B cell (primary cell): ENCODE measurements around the gene CDK5RAP1. TPM values are rescaled to one million over a fixed set of nuclear protein-coding genes. Genes with fewer than 3 reads are reported as not detected.

ENCODE experiments used
- ATAC-seq: fragments of 200-7000 bp; cut with Tn5 transposase; one replicate; pipeline ENCODE4 v1.10.0; 2021; ENCODE audit warnings: low read depth, mild to moderate bottlenecking, moderate number of reproducible peaks, moderate library complexity
- CTCF ChIA-PET: fragments of 350-600 bp; sonication (Branson Sonifier 250); formaldehyde crosslinking; loops from one replicate; lab custom pipeline; 2021; ENCODE audit warnings: antibody characterized with exemption, inconsistent platforms; lab: Charles Lee
- POLR2A ChIA-PET: fragments of 350-600 bp; sonication (Branson Sonifier 250); formaldehyde crosslinking; loops from one replicate; lab custom pipeline; 2021; ENCODE audit warnings: antibody characterized with exemption; lab: Charles Lee
- DNase-seq: peaks from one replicate; pipeline ENCODE4 v3.0.0; 2013
- H2AFZ ChIP-seq: 2 replicates; pipeline ENCODE4 v1.6.1; 2012; ENCODE audit warnings: mild to moderate bottlenecking, low read depth, low read length; ENCODE audit not compliant: insufficient read depth, poor library complexity, severe bottlenecking
- H3K27ac ChIP-seq, 2 donors: 1 replicate in 1 of 2; 2 replicates in 1 of 2; pipeline ENCODE4 v1.5.1; 2012 to 2013; ENCODE audit warnings: low read length in 2 of 2, mild to moderate bottlenecking in 2 of 2, moderate library complexity in 1 of 2
- H3K27me3 ChIP-seq, 4 experiments: fragments of 200-600 bp in 1 of 4; sonication (generic) in 1 of 4; replicated peaks in 1 of 4; 1 replicate in 2 of 4; 2 replicates in 2 of 4; pipeline versions ENCODE4 v1.6.1 to v1.7.0; 2013 to 2016; ENCODE audit warnings: low read length in 3 of 4, mild to moderate bottlenecking in 2 of 4, mixed read lengths in 1 of 4, moderate library complexity in 1 of 4; ENCODE audit not compliant: insufficient read depth in 4 of 4, control insufficient read depth in 3 of 4; ENCODE audit errors: control extremely low read depth in 1 of 4
- H3K36me3 ChIP-seq, 2 experiments: replicated peaks in 1 of 2; 1 replicate in 1 of 2; 2 replicates in 1 of 2; pipeline versions ENCODE4 v1.6.1 to v1.7.1; 2013; ENCODE audit warnings: low read length in 1 of 2; ENCODE audit not compliant: insufficient read depth in 2 of 2, control insufficient read depth in 1 of 2; ENCODE audit errors: control extremely low read depth in 1 of 2, extremely low read depth in 1 of 2
- H3K4me1 ChIP-seq, 2 donors: fragments of 200-600 bp in 1 of 2; sonication (generic) in 1 of 2; 1 replicate in 1 of 2; 2 replicates in 1 of 2; pipeline versions ENCODE4 v1.5.1 to v1.6.1; 2013 to 2017; ENCODE audit warnings: low read length in 2 of 2; ENCODE audit not compliant: control insufficient read depth in 2 of 2, insufficient read depth in 2 of 2
- H3K4me2 ChIP-seq: replicated peaks from 2 replicates; pipeline ENCODE3; 2012; ENCODE audit warnings: mild to moderate bottlenecking, low read depth, low read length; ENCODE audit not compliant: poor library complexity, severe bottlenecking
- H3K4me3 ChIP-seq, 5 experiments: fragments of 200-600 bp in 1 of 5; sonication (generic) in 1 of 5; 1 replicate in 3 of 5; 2 replicates in 2 of 5; pipeline versions ENCODE4 v1.5.1 to v1.7.0; 2011 to 2016; ENCODE audit warnings: low read length in 4 of 5, mild to moderate bottlenecking in 4 of 5, low read depth in 2 of 5, control low read depth in 1 of 5, moderate library complexity in 1 of 5; ENCODE audit not compliant: insufficient read depth in 1 of 5; ENCODE audit errors: control extremely low read depth in 1 of 5, extremely low read depth in 1 of 5
- H3K79me2 ChIP-seq: fragments of 200-600 bp; sonication (generic); one replicate; pipeline ENCODE4 v1.6.0; 2016; ENCODE audit warnings: low read length; ENCODE audit not compliant: control insufficient read depth, insufficient read depth
- H3K9ac ChIP-seq: fragments of 200-600 bp; sonication (generic); 2 replicates; pipeline ENCODE4 v1.6.1; 2017; ENCODE audit warnings: mild to moderate bottlenecking, low read length, moderate library complexity
- H3K9me3 ChIP-seq, 3 donors: one replicate each; pipeline versions ENCODE4 v1.6.1 to v1.7.1; 2013; ENCODE audit warnings: low read length in 2 of 3; ENCODE audit not compliant: control insufficient read depth in 2 of 3, insufficient read depth in 1 of 3; ENCODE audit errors: control extremely low read depth in 1 of 3
- H4K20me1 ChIP-seq: 2 replicates; pipeline ENCODE4 v1.6.0; 2012; ENCODE audit warnings: mild to moderate bottlenecking, low read length; ENCODE audit not compliant: insufficient read depth, control insufficient read depth, poor library complexity, severe bottlenecking
- H3K27ac Mint-ChIP-seq: one replicate; pipeline ENCODE4 v1.8.0; 2021; ENCODE audit warnings: mixed read lengths
- H3K27me3 Mint-ChIP-seq: one replicate; pipeline ENCODE4 v1.8.0; 2021; ENCODE audit warnings: mixed read lengths
- H3K4me1 Mint-ChIP-seq: one replicate; pipeline ENCODE4 v1.8.0; 2021; ENCODE audit warnings: mixed read lengths
- H3K4me3 Mint-ChIP-seq: one replicate; pipeline ENCODE4 v1.8.0; 2021; ENCODE audit warnings: mixed read lengths
- H3K9me3 Mint-ChIP-seq: one replicate; pipeline ENCODE4 v1.8.0; 2022; ENCODE audit warnings: mixed read lengths; ENCODE audit not compliant: insufficient read depth
- EZH2 ChIP-seq: IDR thresholded peaks from 2 replicates; pipeline ENCODE4 v1.6.1; 2012; ENCODE audit warnings: borderline replicate concordance, low read depth, mild to moderate bottlenecking, moderate library complexity, low read length; ENCODE audit not compliant: insufficient read depth, poor library complexity, severe bottlenecking
- WGBS: methylation state at CpG from one replicate; pipeline ENCODE4 v1.1.5; 2013; ENCODE audit warnings: missing lambda C conversion rate; ENCODE audit not compliant: insufficient coverage; 5-methylcytosine and 5-hydroxymethylcytosine counted together
- intact Hi-C: fragments of 100-400 bp; cut with micrococcal nuclease; formaldehyde crosslinking; loops from one replicate; pipeline ENCODE4 v1.10.0; 2022
- polyA plus RNA-seq: library from polyadenylated mRNA; depleted of rRNA; stranded (reverse); fragments of >200 nt; gene quantifications from 2 replicates; pipeline ENCODE4 v1.2.3, GENCODE V29; 2012
- total RNA-seq, 2 donors: library from RNA; stranded (reverse); fragments of 120-200 nt in 1 of 2; gene quantifications; 1 replicate in 1 of 2; 2 replicates in 1 of 2; pipeline versions ENCODE4 v1.2.3 to v1.2.4, GENCODE V29; 2013 to 2022
- TF ChIP-seq, protein P1 (sequence below): fragments of 200-600 bp; IDR thresholded peaks from one replicate; pipeline ENCODE4 v1.8.0; 2022; ENCODE audit warnings: antibody characterized with exemption, mild to moderate bottlenecking

CDK5RAP1 gene
- total and polyA plus RNA-seq, 2 donors (not counting 1 experiment from before 2014, with no cell fraction given): 50.4 to 60.5 TPM

- H4K20me1 ChIP-seq: no peaks in the 10 kb centered on the region
- intact Hi-C loops: no loop called here
- H3K27me3 ChIP-seq: peaks cover 0 to 11% (median under 1%) of the 10 kb centered on the region in 4 experiments
- ChIA-PET CTCF (no interaction called here), POLR2A (no interaction called here)
- H3K27ac ChIP-seq: no peak overlapping the region
- DNase-seq (no peak), ATAC-seq (no peak)
- no peak overlapping the region for H2AFZ ChIP-seq
- TF ChIP-seq, protein P1, sequence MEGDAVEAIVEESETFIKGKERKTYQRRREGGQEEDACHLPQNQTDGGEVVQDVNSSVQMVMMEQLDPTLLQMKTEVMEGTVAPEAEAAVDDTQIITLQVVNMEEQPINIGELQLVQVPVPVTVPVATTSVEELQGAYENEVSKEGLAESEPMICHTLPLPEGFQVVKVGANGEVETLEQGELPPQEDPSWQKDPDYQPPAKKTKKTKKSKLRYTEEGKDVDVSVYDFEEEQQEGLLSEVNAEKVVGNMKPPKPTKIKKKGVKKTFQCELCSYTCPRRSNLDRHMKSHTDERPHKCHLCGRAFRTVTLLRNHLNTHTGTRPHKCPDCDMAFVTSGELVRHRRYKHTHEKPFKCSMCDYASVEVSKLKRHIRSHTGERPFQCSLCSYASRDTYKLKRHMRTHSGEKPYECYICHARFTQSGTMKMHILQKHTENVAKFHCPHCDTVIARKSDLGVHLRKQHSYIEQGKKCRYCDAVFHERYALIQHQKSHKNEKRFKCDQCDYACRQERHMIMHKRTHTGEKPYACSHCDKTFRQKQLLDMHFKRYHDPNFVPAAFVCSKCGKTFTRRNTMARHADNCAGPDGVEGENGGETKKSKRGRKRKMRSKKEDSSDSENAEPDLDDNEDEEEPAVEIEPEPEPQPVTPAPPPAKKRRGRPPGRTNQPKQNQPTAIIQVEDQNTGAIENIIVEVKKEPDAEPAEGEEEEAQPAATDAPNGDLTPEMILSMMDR: no peak
- no peak for TF ChIP-seq EZH2
- no peaks in the 10 kb centered on the region for H3K36me3 ChIP-seq
- H3K27me3 Mint-ChIP-seq: peaks cover 47% of the 10 kb centered on the region
- H3K27ac Mint-ChIP-seq: no peak overlapping the region
- H3K4me3 ChIP-seq: no peak overlapping the region
- 57% methylated on average over 8 of the region's 8 CpGs for WGBS
- H3K9me3 ChIP-seq: peaks cover 0 to 2% (median 0%) of the 10 kb centered on the region in 3 donors
- no peak overlapping the region for H3K9ac ChIP-seq
- H3K4me2 ChIP-seq: no peak overlapping the region
- no peaks in the 10 kb centered on the region for H3K4me1 ChIP-seq
- H3K79me2 ChIP-seq: no peaks in the 10 kb centered on the region
- no peak overlapping the region for H3K4me3 Mint-ChIP-seq
- no peaks in the 10 kb centered on the region for H3K4me1 Mint-ChIP-seq
- H3K9me3 Mint-ChIP-seq: no peaks in the 10 kb centered on the region
Observed at GRCh38 chr20:33323236-33323635, 78.1 kb downstream of the CDK5RAP1 start.

- ATAC-seq (no peak), DNase-seq (no peak)
- H3K9me3 ChIP-seq: peaks cover 0 to 2% (median 0%) of the 10 kb centered on the region in 3 donors
- H3K4me3 ChIP-seq: no peak overlapping the region
- no peaks in the 10 kb centered on the region for H3K79me2 ChIP-seq
- H3K27ac ChIP-seq: no peak overlapping the region
- peaks cover 51% of the 10 kb centered on the region for H3K27me3 Mint-ChIP-seq
- no peaks in the 10 kb centered on the region for H3K4me1 ChIP-seq
- H3K9me3 Mint-ChIP-seq: no peaks in the 10 kb centered on the region
- WGBS: no CpG with 5 or more reads among the region's 3 CpGs
- no peak overlapping the region for H3K9ac ChIP-seq
- H3K36me3 ChIP-seq: no peaks in the 10 kb centered on the region
- no peak overlapping the region for H3K27ac Mint-ChIP-seq
- intact Hi-C loops: no loop called here
- no peak overlapping the region for H3K4me2 ChIP-seq
- ChIA-PET POLR2A (no interaction called here), CTCF (no interaction called here)
- TF ChIP-seq EZH2: no peak
- TF ChIP-seq, protein P1: no peak
- no peak overlapping the region for H2AFZ ChIP-seq
- no peaks in the 10 kb centered on the region for H4K20me1 ChIP-seq
- no peak overlapping the region for H3K4me3 Mint-ChIP-seq
- H3K4me1 Mint-ChIP-seq: no peaks in the 10 kb centered on the region
- H3K27me3 ChIP-seq: peaks cover 0 to 11% (median 2%) of the 10 kb centered on the region in 4 experiments
Observed at GRCh38 chr20:33322456-33322855, 78.9 kb downstream of the CDK5RAP1 start.
